ENCODE results near the gene TBCA.

TBCA gene

DNA sequence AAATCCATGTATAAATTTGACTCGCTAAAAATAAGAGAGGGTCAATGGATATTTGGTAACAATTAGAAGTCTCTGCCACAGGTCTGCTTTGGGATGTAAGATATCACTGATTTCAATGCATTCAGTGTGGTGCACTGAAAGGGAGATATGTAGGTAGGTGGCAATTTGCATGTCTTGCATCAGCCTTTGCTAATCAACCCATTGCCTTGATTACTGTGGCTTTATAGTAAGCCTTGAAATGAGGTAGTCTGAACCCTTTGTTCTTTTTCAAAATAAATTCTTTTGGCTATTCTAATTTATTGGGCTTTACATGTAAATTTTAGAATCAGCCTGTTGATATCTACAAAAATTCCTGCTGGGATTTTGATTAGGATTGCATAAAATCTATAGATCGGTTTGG lies 15.8 kb upstream of the TBCA start:
- DNase-seq (ENCODE audit: low spot score), result no peak
- Histone ChIP-seq H3K27ac (ENCODE audit: poor library complexity, severe bottlenecking) (no peak overlapping the region), H3K9me3 (ENCODE audit: severe bottlenecking) (no peaks in the 10 kb centered on the region), H3K36me3 (ENCODE audit: low read depth) (no peaks in the 10 kb centered on the region), H3K4me1 (ENCODE audit: insufficient read depth, poor library complexity, severe bottlenecking) (no peaks in the 10 kb centered on the region), H3K4me3 (ENCODE audit: severe bottlenecking) (no peak overlapping the region), H3K27me3 (ENCODE audit: insufficient read depth, poor library complexity, severe bottlenecking) (peaks cover 29% of the 10 kb centered on the region)
- TF ChIP-seq, protein P1, sequence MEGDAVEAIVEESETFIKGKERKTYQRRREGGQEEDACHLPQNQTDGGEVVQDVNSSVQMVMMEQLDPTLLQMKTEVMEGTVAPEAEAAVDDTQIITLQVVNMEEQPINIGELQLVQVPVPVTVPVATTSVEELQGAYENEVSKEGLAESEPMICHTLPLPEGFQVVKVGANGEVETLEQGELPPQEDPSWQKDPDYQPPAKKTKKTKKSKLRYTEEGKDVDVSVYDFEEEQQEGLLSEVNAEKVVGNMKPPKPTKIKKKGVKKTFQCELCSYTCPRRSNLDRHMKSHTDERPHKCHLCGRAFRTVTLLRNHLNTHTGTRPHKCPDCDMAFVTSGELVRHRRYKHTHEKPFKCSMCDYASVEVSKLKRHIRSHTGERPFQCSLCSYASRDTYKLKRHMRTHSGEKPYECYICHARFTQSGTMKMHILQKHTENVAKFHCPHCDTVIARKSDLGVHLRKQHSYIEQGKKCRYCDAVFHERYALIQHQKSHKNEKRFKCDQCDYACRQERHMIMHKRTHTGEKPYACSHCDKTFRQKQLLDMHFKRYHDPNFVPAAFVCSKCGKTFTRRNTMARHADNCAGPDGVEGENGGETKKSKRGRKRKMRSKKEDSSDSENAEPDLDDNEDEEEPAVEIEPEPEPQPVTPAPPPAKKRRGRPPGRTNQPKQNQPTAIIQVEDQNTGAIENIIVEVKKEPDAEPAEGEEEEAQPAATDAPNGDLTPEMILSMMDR (IDR thresholded peaks at IDR 0.05; ENCODE audit: poor library complexity, severe bottlenecking), result no peak
- ATAC-seq (ENCODE audit: low read depth), result no peak

DNA sequence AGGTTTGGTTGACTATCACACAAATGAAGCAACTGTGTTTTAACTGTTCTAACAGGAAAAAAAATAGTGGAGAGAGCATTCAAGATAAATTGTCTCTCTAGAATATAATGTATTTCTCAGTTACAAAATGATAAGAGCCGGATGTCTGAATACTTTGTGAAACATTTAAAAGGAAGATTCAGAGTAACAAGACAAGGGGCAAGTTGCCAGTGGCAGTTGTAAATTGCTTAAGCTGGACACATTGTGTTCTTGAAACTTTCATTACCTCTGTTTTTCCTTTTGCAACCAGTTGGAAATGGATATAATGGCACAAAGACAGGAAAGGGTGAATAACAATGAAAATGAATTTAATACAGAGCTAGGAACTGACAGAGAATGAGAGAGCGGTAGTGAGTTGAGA lies 15.2 kb upstream of the TBCA start:
- DNase-seq (ENCODE audit: low spot score) (no peak), ATAC-seq (ENCODE audit: low read depth) (no peak)
- Histone ChIP-seq H3K4me3 (ENCODE audit: severe bottlenecking) (no peak overlapping the region), H3K27ac (ENCODE audit: poor library complexity, severe bottlenecking) (no peak overlapping the region), H3K9me3 (ENCODE audit: severe bottlenecking) (no peaks in the 10 kb centered on the region), H3K27me3 (ENCODE audit: insufficient read depth, poor library complexity, severe bottlenecking) (peaks cover 23% of the 10 kb centered on the region), H3K36me3 (ENCODE audit: low read depth) (no peaks in the 10 kb centered on the region), H3K4me1 (ENCODE audit: insufficient read depth, poor library complexity, severe bottlenecking) (no peaks in the 10 kb centered on the region)
- TF ChIP-seq, protein P1 (IDR thresholded peaks at IDR 0.05; ENCODE audit: poor library complexity, severe bottlenecking), result no peak

DNA sequence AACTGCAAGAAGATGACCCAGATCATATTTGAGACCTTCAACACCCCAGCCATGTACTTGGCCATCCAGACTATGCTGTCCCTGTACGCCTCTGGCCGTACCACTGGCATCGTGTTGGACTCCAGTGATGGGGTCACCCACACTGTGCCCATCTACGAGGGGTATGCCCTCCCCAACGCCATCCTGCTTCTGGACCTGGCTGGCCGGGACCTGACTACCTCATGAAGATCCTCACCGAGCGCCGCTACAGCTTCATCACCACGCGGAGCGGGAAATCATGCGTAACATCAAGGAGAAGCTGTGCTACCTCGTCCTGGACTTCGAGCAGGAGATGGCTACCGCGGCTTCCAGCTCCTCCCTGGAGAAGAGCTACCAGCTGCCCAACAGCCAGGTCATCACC lies 9.1 kb upstream of the TBCA start:
- no peak for ATAC-seq (ENCODE audit: low read depth)
- Histone ChIP-seq H3K36me3 (ENCODE audit: low read depth) (no peaks in the 10 kb centered on the region), H3K4me1 (ENCODE audit: insufficient read depth, poor library complexity, severe bottlenecking) (no peaks in the 10 kb centered on the region), H3K27ac (ENCODE audit: poor library complexity, severe bottlenecking) (no peak overlapping the region), H3K9me3 (ENCODE audit: severe bottlenecking) (no peaks in the 10 kb centered on the region), H3K4me3 (ENCODE audit: severe bottlenecking) (no peak overlapping the region), H3K27me3 (ENCODE audit: insufficient read depth, poor library complexity, severe bottlenecking) (peaks cover under 1% of the 10 kb centered on the region)
- TF ChIP-seq, protein P1 (IDR thresholded peaks at IDR 0.05; ENCODE audit: poor library complexity, severe bottlenecking), result no peak
- DNase-seq (ENCODE audit: low spot score), result no peak

DNA sequence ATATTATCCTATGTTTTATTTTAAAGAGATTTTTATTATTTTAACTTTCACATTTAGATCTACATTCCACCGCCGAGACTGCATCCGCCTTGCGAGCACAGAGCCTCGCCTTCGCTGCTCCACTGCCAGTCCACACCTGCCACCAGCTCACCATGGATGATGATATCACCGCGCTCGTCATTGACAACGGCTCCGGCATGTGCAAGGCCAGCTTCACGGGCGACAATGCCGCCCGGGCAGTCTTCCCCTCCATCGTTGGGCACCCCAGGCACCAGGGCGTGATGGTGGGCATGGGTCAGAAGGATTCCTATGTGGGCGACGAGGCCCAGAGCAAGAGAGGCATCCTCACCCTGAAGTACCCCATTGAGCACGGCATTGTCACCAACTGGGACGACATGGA lies 8.6 kb upstream of the TBCA start:
- DNase-seq (ENCODE audit: low spot score) (no peak), ATAC-seq (ENCODE audit: low read depth) (no peak)
- no peak overlapping the region for H3K27ac ChIP-seq (ENCODE audit: poor library complexity, severe bottlenecking)
- H3K4me3 ChIP-seq (ENCODE audit: severe bottlenecking), result no peak overlapping the region
- H3K4me1 ChIP-seq (ENCODE audit: insufficient read depth, poor library complexity, severe bottlenecking), result no peaks in the 10 kb centered on the region
- no peaks in the 10 kb centered on the region for H3K36me3 ChIP-seq (ENCODE audit: low read depth)
- H3K9me3 ChIP-seq (ENCODE audit: severe bottlenecking), result no peaks in the 10 kb centered on the region
- TF ChIP-seq, protein P1 (IDR thresholded peaks at IDR 0.05; ENCODE audit: poor library complexity, severe bottlenecking), result no peak
- H3K27me3 ChIP-seq (ENCODE audit: insufficient read depth, poor library complexity, severe bottlenecking), result no peaks in the 10 kb centered on the region

DNA sequence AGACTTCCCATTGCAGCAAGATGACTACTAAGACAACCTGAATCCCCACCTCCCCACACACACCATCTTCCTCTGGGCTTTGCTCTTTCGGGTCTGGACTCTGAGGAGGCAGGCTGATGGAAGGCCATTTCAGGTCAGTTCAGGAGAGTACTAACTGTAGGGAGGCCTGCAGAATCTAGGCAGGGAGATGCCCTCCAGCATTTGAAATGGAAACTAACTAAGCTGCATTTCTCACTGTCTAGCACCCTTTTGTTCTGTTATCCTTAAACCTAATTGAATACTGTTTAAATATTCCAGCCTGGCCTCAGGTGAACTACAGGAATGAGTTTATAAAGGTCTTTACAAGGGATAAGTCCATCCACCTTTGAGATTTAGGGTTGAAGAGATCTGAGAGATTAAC lies 4.9 kb upstream of the TBCA start:
- Histone ChIP-seq H3K36me3 (ENCODE audit: low read depth) (no peaks in the 10 kb centered on the region), H3K27ac (ENCODE audit: poor library complexity, severe bottlenecking) (no peak overlapping the region), H3K9me3 (ENCODE audit: severe bottlenecking) (no peaks in the 10 kb centered on the region), H3K4me1 (ENCODE audit: insufficient read depth, poor library complexity, severe bottlenecking) (peaks cover 3% of the 10 kb centered on the region), H3K27me3 (ENCODE audit: insufficient read depth, poor library complexity, severe bottlenecking) (no peaks in the 10 kb centered on the region), H3K4me3 (ENCODE audit: severe bottlenecking) (no peak overlapping the region)
- TF ChIP-seq, protein P1 (IDR thresholded peaks at IDR 0.05; ENCODE audit: poor library complexity, severe bottlenecking), result no peak
- ATAC-seq (ENCODE audit: low read depth) (no peak), DNase-seq (ENCODE audit: low spot score) (no peak)

All from RWPE2 (cell line).